Uterus (tissue), 4 donors: Measurements from ENCODE around the gene DTNA. TPM values are rescaled to one million over a fixed set of nuclear protein-coding genes. Genes with fewer than 3 reads are reported as not detected.

Experiments used
- DNase-seq, 2 donors: peaks; one replicate each; pipeline ENCODE4 v3.0.0-alpha.2; 2019 to 2020
- H3K27ac ChIP-seq, 2 donors: fragments of 200-600 bp; sonication (generic); 1 replicate in 1 of 2; 2 replicates in 1 of 2; pipeline ENCODE4 v1.5.1; 2016 to 2018
- H3K27me3 ChIP-seq, 2 donors: fragments of 200-600 bp; sonication (generic); one replicate each; pipeline ENCODE4 v1.5.1; 2018 to 2019; ENCODE audit warnings: control low read depth in 1 of 2
- H3K36me3 ChIP-seq, 2 donors: fragments of 200-600 bp; sonication (generic); one replicate each; pipeline ENCODE4 v1.5.1; 2019; ENCODE audit warnings: control low read depth in 1 of 2
- H3K4me1 ChIP-seq, 2 donors: fragments of 200-600 bp; sonication (generic); one replicate each; pipeline ENCODE4 v1.5.1; 2018 to 2019; ENCODE audit warnings: control low read depth in 1 of 2
- H3K4me3 ChIP-seq, 2 donors: fragments of 200-600 bp; sonication (generic); 1 replicate in 1 of 2; 2 replicates in 1 of 2; pipeline ENCODE4 v1.5.1; 2018 to 2019; ENCODE audit warnings: mild to moderate bottlenecking in 1 of 2
- H3K9me3 ChIP-seq, 2 donors: fragments of 200-600 bp; sonication (generic); one replicate each; pipeline ENCODE4 v1.5.1; 2019; ENCODE audit warnings: control low read depth in 1 of 2
- POLR2A ChIP-seq, 2 donors: fragments of 450-650 bp; IDR thresholded peaks; one replicate each; pipeline ENCODE4 v1.6.1; 2016; ENCODE audit warnings: antibody characterized with exemption in 2 of 2, mild to moderate bottlenecking in 1 of 2, moderate library complexity in 1 of 2
- intact Hi-C: fragments of 100-400 bp; cut with DNase I; formaldehyde crosslinking; loops from one replicate; pipeline ENCODE4 v1.15.1; 2023; ENCODE audit warnings: low total_unique reads
- total RNA-seq, 4 donors: library from RNA; depleted of rRNA in 3 of 4; stranded (reverse); fragments of >200 nt in 3 of 4; gene quantifications; one replicate each; pipeline versions ENCODE4 v1.1.0 to v1.2.4, GENCODE V29; 2014 to 2023
- TF ChIP-seq, protein P1 (sequence below), 4 experiments: fragments of 200-600 bp in 2 of 4; fragments of 450-650 bp in 2 of 4; sonication (generic) in 2 of 4; IDR thresholded peaks; one replicate each; pipeline ENCODE4 v1.5.1; 2016 to 2019; ENCODE audit warnings: antibody characterized with exemption in 4 of 4, mild to moderate bottlenecking in 2 of 4, moderate library complexity in 1 of 4
- donor health status: DM: yes; HTN: yes; CAD: no.

DTNA gene
- total RNA-seq, 4 donors from 2014 or later: 13.8 to 229 (median 43.0) TPM

DNA sequence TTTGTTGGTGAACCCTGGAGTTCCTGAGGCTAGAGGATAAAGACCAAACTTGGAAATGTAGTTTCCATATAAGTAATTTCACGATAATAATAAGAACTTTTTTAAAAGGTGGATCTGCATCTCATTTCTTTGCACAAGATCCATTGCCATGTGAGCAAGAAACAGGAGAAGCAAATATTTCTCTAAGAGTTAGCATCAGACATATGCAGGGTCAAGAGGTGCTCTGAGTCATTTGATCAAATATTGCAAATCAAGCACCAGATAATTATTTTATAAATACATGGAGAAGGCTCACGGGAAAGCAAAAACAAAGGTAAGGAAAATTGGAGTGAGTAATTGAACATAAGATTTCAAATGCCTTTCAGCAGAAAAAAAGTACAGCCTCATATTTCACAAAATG, 118.0 kb downstream of the DTNA start:
- DNase-seq: no peak
- H3K36me3 ChIP-seq: no peaks in the 10 kb centered on the region
- intact Hi-C loops: no loop called here
- no peaks in the 10 kb centered on the region for H3K4me1 ChIP-seq
- no peaks in the 10 kb centered on the region for H3K27me3 ChIP-seq
- TF ChIP-seq, protein P1, sequence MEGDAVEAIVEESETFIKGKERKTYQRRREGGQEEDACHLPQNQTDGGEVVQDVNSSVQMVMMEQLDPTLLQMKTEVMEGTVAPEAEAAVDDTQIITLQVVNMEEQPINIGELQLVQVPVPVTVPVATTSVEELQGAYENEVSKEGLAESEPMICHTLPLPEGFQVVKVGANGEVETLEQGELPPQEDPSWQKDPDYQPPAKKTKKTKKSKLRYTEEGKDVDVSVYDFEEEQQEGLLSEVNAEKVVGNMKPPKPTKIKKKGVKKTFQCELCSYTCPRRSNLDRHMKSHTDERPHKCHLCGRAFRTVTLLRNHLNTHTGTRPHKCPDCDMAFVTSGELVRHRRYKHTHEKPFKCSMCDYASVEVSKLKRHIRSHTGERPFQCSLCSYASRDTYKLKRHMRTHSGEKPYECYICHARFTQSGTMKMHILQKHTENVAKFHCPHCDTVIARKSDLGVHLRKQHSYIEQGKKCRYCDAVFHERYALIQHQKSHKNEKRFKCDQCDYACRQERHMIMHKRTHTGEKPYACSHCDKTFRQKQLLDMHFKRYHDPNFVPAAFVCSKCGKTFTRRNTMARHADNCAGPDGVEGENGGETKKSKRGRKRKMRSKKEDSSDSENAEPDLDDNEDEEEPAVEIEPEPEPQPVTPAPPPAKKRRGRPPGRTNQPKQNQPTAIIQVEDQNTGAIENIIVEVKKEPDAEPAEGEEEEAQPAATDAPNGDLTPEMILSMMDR (IDR thresholded peaks at IDR 0.05): no peak
- TF ChIP-seq POLR2A (IDR thresholded peaks at IDR 0.05): no peak
- H3K27ac ChIP-seq: no peak overlapping the region
- no peaks in the 10 kb centered on the region for H3K9me3 ChIP-seq
- no peak overlapping the region for H3K4me3 ChIP-seq

DNA sequence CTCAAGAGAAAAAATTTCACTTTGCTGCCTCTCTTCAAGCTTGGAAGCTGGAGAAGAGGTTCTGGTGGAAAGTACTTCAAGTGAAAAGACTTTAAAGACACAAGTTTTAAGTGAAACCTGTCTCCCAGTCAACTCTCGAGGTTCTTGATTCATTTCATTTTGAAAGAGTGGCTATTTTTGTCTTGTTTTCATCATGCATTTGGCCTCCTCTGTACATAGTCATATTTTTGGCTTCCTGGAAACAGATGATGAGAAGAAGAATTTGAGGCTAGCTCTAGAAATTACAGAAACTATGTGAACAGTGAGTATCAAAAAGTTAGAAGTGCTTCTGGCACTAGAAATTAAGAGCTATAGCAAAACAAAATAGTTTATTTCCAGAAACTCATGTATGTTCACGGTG, 124.8 kb downstream of the DTNA start:
- H3K27me3 ChIP-seq: no peaks in the 10 kb centered on the region
- no peaks in the 10 kb centered on the region for H3K4me1 ChIP-seq
- intact Hi-C loops: no loop called here
- no peaks in the 10 kb centered on the region for H3K9me3 ChIP-seq
- no peak for TF ChIP-seq POLR2A (IDR thresholded peaks at IDR 0.05)
- TF ChIP-seq, protein P1 (IDR thresholded peaks at IDR 0.05): no peak
- DNase-seq: no peak
- peak overlapping the region; percentile 66 to 69 for H3K27ac ChIP-seq
- no peak overlapping the region for H3K4me3 ChIP-seq
- no peaks in the 10 kb centered on the region for H3K36me3 ChIP-seq

DNA sequence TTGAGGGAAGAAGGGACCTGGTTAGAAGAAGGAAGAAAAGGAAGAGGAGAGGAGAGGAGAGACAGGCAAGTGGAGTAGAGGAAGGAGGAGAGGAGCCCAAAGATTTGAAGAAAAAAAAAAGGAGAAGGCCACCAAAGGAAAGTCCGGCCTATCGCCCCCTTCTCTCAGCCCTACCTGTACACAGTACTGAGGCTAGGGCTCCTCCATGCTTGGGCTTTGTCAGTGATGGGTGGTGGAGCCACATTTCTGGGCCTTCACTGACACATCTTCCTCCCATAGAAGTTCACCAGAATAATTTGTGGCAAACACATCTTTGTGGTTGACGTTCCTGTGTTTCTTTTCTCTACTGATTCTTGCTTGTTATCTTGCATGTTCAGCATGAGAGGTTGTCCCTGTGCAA, 125.4 kb downstream of the DTNA start:
- no peaks in the 10 kb centered on the region for H3K4me1 ChIP-seq
- no peaks in the 10 kb centered on the region for H3K36me3 ChIP-seq
- no peak overlapping the region for H3K4me3 ChIP-seq
- DNase-seq: no peak
- intact Hi-C loops: no loop called here
- H3K9me3 ChIP-seq: no peaks in the 10 kb centered on the region
- H3K27ac ChIP-seq: peak overlapping the region; percentile 66 to 69
- TF ChIP-seq, protein P1 (IDR thresholded peaks at IDR 0.05): no peak
- TF ChIP-seq POLR2A (IDR thresholded peaks at IDR 0.05): no peak
- no peaks in the 10 kb centered on the region for H3K27me3 ChIP-seq

DNA sequence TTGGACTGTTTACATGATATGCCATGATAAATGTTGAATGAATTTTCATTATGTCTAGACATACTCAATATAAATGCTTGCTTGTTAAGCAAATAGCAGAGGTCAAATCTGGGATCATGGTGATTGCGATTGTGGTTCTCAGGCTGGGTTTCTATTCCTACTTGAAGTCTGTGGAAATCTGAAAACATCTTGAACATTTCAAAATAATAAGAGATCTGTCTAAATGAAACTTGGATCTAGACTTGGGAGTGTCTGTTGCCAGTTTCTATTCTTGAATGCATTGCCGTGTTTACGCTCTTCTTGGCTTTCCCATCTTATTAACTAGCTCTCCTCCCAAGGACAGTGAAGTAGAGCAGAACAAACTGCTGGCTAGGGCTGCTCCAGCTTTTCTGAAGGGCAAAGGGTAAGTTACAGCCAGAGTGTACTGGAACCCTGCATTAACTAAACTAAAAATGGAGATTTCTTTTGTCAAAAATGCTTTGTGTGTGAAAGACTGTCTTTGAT, 127.7 kb downstream of the DTNA start:
- Histone ChIP-seq H3K27ac (peak overlapping the region; percentile 43 to 56), H3K27me3 (no peaks in the 10 kb centered on the region), H3K9me3 (no peaks in the 10 kb centered on the region), H3K36me3 (no peaks in the 10 kb centered on the region), H3K4me1 (no peaks in the 10 kb centered on the region), H3K4me3 (no peak overlapping the region)
- DNase-seq: peak in 1 of 2 donors; percentile 25
- intact Hi-C loops: no loop called here
- no peak for TF ChIP-seq POLR2A (IDR thresholded peaks at IDR 0.05)
- TF ChIP-seq, protein P1 (IDR thresholded peaks at IDR 0.05): no peak

DNA sequence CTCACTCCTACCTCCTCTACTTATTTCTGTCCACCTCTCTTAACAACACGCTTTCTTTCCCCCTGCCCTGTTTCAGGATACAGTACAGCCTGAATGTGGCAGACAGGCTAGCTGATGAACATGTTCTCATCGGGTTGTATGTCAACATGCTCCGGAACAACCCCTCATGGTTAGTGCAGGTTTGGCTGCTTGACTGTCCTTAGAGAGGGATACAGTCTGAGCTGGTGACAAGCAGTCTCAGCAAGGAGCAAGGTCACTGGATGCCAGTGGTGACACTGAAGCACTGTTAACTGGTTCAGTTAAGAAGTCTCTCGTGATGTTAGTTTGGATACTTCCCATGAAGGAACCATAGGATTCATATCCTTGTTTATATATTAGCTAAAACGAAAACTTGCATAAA, 128.6 kb downstream of the DTNA start:
- intact Hi-C loops: no loop called here
- Histone ChIP-seq H3K9me3 (no peaks in the 10 kb centered on the region), H3K4me3 (no peak overlapping the region), H3K36me3 (no peaks in the 10 kb centered on the region), H3K27ac (peak overlapping the region; percentile 43 to 56), H3K27me3 (no peaks in the 10 kb centered on the region), H3K4me1 (no peaks in the 10 kb centered on the region)
- TF ChIP-seq, protein P1 (IDR thresholded peaks at IDR 0.05): no peak
- TF ChIP-seq POLR2A (IDR thresholded peaks at IDR 0.05): no peak
- DNase-seq: no peak
